Large intestine (tissue), 3 donors: Measurements from ENCODE around the gene TMEM243. TPM values are rescaled to one million over a fixed set of nuclear protein-coding genes. Genes with fewer than 3 reads are reported as not detected.

Experiments used
- DNase-seq, 2 donors: peaks; one replicate each; pipeline versions ENCODE4 v3.0.0 to v3.0.0-alpha.2; 2013
- H3K27ac ChIP-seq: one replicate; pipeline ENCODE4 v1.5.1; 2013; ENCODE audit warnings: low read length
- H3K27me3 ChIP-seq: 2 replicates; pipeline ENCODE4 v1.6.1; 2013; ENCODE audit warnings: low read length; ENCODE audit not compliant: control insufficient read depth, insufficient read depth
- H3K36me3 ChIP-seq: 2 replicates; pipeline ENCODE4 v1.6.1; 2013; ENCODE audit warnings: low read length; ENCODE audit not compliant: control insufficient read depth, insufficient read depth
- H3K4me1 ChIP-seq: one replicate; pipeline ENCODE4 v1.6.1; 2013; ENCODE audit warnings: low read length; ENCODE audit not compliant: control insufficient read depth, insufficient read depth
- H3K4me3 ChIP-seq: one replicate; pipeline ENCODE4 v1.5.1; 2013; ENCODE audit warnings: low read length
- H3K9me3 ChIP-seq: one replicate; pipeline ENCODE4 v1.6.1; 2013; ENCODE audit warnings: mild to moderate bottlenecking, low read depth, low read length, moderate library complexity; ENCODE audit not compliant: control insufficient read depth
- WGBS: methylation state at CpG from one replicate; pipeline ENCODE4 v1.1.5; 2013; ENCODE audit warnings: low lambda C conversion rate; ENCODE audit not compliant: insufficient coverage; 5-methylcytosine and 5-hydroxymethylcytosine counted together
- polyA plus RNA-seq: library from polyadenylated mRNA; unstranded; fragments of 120-200 nt; gene quantifications from one replicate; pipeline ENCODE4 v1.2.1, GENCODE V29; 2013

Gene TMEM243
- polyA plus RNA-seq, 1 donor, result 54.9 TPM

DNA sequence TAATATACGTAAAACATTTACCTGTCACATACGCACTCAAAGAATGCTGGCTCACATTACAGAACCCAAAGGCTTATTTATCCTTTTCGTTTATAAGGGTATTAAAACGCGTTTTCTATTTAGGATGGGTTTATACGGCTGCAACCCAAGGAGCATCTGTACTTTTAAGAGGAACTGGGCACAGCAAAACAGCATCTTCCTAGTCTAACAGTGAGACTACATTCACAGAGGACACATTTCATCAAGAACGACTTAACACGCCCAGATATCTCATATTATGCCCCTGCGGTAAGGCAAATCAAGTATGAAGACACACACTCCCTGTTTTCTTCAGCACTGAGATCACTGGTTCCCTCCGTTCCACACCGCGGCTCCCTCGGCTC is 67.8 kb downstream of the TMEM243 start:
- no peak for DNase-seq
- WGBS, result no CpG with 5 or more reads among the region's 13 CpGs

DNA sequence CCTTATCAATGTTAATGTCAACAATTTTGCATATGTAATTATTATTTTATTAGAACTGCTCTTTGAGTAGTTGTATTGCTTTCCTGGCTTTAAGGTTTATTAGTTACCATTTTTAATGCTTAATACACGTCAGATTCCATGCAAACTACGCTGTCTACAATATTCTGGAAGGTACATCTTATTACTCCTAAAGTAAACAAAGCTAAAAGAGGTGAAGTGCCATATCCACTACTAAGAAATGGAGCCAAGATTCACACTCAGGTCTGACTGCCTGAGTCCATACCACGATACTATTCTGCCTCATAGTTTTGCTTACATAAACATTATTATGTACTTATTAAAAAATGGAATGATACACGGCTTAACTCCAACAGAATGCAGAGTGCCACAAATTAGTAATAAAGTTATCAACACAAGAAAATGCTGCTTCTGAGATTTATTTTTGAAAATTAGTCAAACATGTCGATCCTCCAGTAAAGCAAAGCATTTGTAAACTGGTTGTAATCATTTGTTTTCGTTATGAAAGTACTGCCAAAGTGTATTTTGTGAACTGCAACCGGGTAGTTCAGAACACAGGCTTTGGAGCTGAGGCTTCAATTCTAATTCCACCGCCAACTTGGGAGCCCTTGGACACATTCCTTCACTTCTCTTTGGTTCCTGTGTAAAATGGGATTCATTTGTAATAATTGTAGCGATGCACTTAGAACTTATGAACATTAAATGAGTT is 68.4 kb downstream of the TMEM243 start:
- 54% methylated on average over 5 of the region's 9 CpGs for WGBS
- DNase-seq, result no peak
- Histone ChIP-seq H3K9me3 (no peaks in the 10 kb centered on the region), H3K27me3 (no peaks in the 10 kb centered on the region), H3K4me3 (peak overlapping the region; percentile 96), H3K36me3 (no peaks in the 10 kb centered on the region), H3K4me1 (peaks cover 14% of the 10 kb centered on the region), H3K27ac (peak overlapping the region; percentile 99)

More for the DNA sequence above, 67.8 kb downstream of the TMEM243 start:
- Histone ChIP-seq H3K27ac (peak overlapping the region; percentile 99), H3K4me1 (peaks cover 17% of the 10 kb centered on the region), H3K9me3 (no peaks in the 10 kb centered on the region), H3K4me3 (peak overlapping the region; percentile 96), H3K27me3 (no peaks in the 10 kb centered on the region), H3K36me3 (no peaks in the 10 kb centered on the region)

DNA sequence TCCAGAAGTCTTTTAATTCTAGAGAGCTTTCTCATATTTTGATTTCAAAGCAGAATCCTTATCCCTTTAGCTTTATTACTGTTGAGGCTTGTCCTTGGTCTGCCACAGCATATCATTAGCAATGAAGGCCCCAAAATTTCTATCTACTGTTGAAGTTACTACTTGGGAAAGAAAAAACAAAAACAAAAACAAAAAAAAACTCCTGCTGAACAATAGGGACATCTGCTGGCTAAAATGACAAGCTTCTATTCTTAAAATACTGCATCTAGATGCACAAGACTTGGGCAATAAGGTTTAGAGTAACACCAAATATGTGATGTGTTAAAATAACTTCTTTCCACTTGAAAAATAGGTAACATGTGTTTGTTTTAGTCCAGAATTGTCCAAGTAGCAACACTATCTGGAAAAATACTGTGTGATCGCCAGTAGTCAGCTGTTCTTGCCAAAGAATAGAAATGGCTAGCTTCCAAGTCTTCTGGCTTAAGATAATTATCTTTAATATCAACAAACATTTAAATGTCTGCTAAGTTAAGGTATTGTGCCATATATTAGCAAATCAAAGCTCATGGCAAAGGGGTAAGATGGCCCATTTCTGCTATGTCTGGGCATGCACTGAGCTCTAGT is 71.1 kb downstream of the TMEM243 start:
- WGBS, result 83% methylated on average over 1 of the region's 1 CpG
- no peaks in the 10 kb centered on the region for H3K9me3 ChIP-seq
- H3K36me3 ChIP-seq, result no peaks in the 10 kb centered on the region
- no peak overlapping the region for H3K27ac ChIP-seq
- no peaks in the 10 kb centered on the region for H3K27me3 ChIP-seq
- no peak overlapping the region for H3K4me3 ChIP-seq
- DNase-seq, result no peak
- H3K4me1 ChIP-seq, result peaks cover 5% of the 10 kb centered on the region

DNA sequence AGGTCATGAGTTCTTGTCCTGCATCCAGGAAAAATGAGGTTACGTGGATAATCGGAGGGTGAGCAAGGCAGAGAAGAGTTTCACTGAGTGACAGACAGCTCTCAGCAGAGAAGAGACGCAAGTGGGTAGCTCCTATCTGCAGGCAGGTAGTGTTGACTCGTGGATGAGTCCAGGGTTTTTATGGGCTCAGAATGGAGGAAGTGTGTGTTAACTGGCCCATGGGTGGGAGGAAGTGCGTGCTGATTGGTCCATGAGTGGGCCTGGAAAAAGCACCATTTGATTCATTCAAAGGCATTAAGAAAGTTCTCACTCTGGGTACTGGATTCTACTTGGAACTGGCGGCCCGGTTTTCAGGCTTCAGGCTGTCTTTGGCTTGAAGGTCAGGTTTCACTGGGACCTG is 72.0 kb downstream of the TMEM243 start:
- H3K36me3 ChIP-seq, result no peaks in the 10 kb centered on the region
- H3K4me3 ChIP-seq, result no peak overlapping the region
- H3K27me3 ChIP-seq, result no peaks in the 10 kb centered on the region
- DNase-seq, result no peak
- no peaks in the 10 kb centered on the region for H3K9me3 ChIP-seq
- H3K4me1 ChIP-seq, result peaks cover 5% of the 10 kb centered on the region
- no CpG with 5 or more reads among the region's 7 CpGs for WGBS
- no peak overlapping the region for H3K27ac ChIP-seq

GRCh38 chr7:87146740-87147386 is 72.7 kb downstream of the TMEM243 start:
- DNase-seq, result no peak
- Histone ChIP-seq H3K27ac (no peak overlapping the region), H3K36me3 (no peaks in the 10 kb centered on the region), H3K4me1 (peaks cover 5% of the 10 kb centered on the region), H3K9me3 (no peaks in the 10 kb centered on the region), H3K4me3 (no peak overlapping the region), H3K27me3 (no peaks in the 10 kb centered on the region)
- no CpG with 5 or more reads among the region's 25 CpGs for WGBS

Other genes with a start within 250 kb of the TMEM243 start
- 8.2 TPM for gene ELAPOR2, start 160.1 kb downstream of the TMEM243 start, polyA plus RNA-seq
- gene DMTF1, start 67.3 kb downstream of the TMEM243 start, polyA plus RNA-seq, result 151 TPM
- 64.1 TPM for gene CROT, start 125.9 kb upstream of the TMEM243 start, polyA plus RNA-seq